Adrenal gland (tissue), 12 donors: Measurements from ENCODE around the gene IQUB. TPM values are rescaled to one million over a fixed set of nuclear protein-coding genes. Genes with fewer than 3 reads are reported as not detected.
"Not testable (repeated sequence)": the region's sequence is repeated elsewhere in the genome, so short reads cannot be mapped to it uniquely, and the experiment has no call there.

Experiments used
- DNase-seq, 7 donors: peaks; one replicate each; pipeline ENCODE4 v3.0.0-alpha.2; 2019 to 2020
- H3K27ac ChIP-seq, 5 donors: fragments of 200-600 bp; sonication (generic) in 4 of 5; 1 replicate in 3 of 5; 2 replicates in 2 of 5; pipeline versions ENCODE4 v1.5.1 to v1.8.0; 2016 to 2020; ENCODE audit warnings: mild to moderate bottlenecking in 1 of 5
- H3K27me3 ChIP-seq: fragments of 200-600 bp; 2 replicates; pipeline ENCODE4 v1.8.0; 2021
- H3K36me3 ChIP-seq, 2 donors: fragments of 200-600 bp; replicated peaks in 1 of 2; 1 replicate in 1 of 2; 2 replicates in 1 of 2; pipeline versions ENCODE4 v1.5.1 to v1.8.0; 2018 to 2022
- H3K4me1 ChIP-seq, 2 donors: fragments of 200-600 bp; replicated peaks in 1 of 2; 1 replicate in 1 of 2; 2 replicates in 1 of 2; pipeline versions ENCODE4 v1.5.1 to v1.8.0; 2018 to 2021
- H3K4me3 ChIP-seq, 4 donors: fragments of 200-600 bp; sonication (generic) in 3 of 4; one replicate each; pipeline ENCODE4 v1.5.1; 2016 to 2018
- H3K9me3 ChIP-seq, 3 donors: fragments of 200-600 bp; sonication (generic) in 1 of 3; replicated peaks in 1 of 3; 1 replicate in 2 of 3; 2 replicates in 1 of 3; pipeline versions ENCODE4 v1.5.1 to v1.8.0; 2016 to 2021
- POLR2A ChIP-seq, 2 donors: fragments of 450-650 bp; IDR thresholded peaks; one replicate each; pipeline ENCODE4 v1.6.1; 2017; ENCODE audit warnings: antibody characterized with exemption in 2 of 2, mild to moderate bottlenecking in 2 of 2, moderate library complexity in 1 of 2
- WGBS, 4 donors: extraction: QIAGEN DNeasy Blood & Tissue Kit in 2 of 4; methylation state at CpG; one replicate each; pipeline versions ENCODE4 v1.1.5 to v1.1.7; 2013 to 2017; 5-methylcytosine and 5-hydroxymethylcytosine counted together
- intact Hi-C, 2 donors: fragments of 100-400 bp; cut with DNase I; formaldehyde crosslinking; loops; one replicate each; pipeline versions ENCODE4 v1.14.1 to v1.15.0; 2022 to 2023
- polyA plus RNA-seq, 3 donors: library from polyadenylated mRNA; stranded (reverse); fragments of 200-250 nt in 2 of 3; fragments of 350-450 nt in 1 of 3; fragmentation: Illumina TruSeq in 1 of 3; extraction: RNeasy Lipid Tissue Mini Kit (QIAGEN cat#74804) in 1 of 3; gene quantifications; one replicate each; pipeline ENCODE4 v1.2.3, GENCODE V29; 2013 to 2014
- total RNA-seq, 9 donors: library from RNA; depleted of rRNA in 4 of 9; stranded (reverse); fragments of >200 nt in 4 of 9; fragments of 120-200 nt in 1 of 9; fragmentation: NEBNext Ultra II Directional in 1 of 9; extraction: Animal tissue kit (Norgen Biotek cat#: 25700) in 1 of 9; gene quantifications; one replicate each; pipeline versions ENCODE4 v1.1.0 to v1.2.4, GENCODE V29; 2013 to 2023
- TF ChIP-seq, protein P1 (sequence below), 6 experiments: fragments of 450-650 bp in 4 of 6; fragments of 200-600 bp in 2 of 6; sonication (generic) in 1 of 6; IDR thresholded peaks; 1 replicate in 5 of 6; 2 replicates in 1 of 6; pipeline versions ENCODE4 v1.5.1 to v1.8.0; 2016 to 2021; ENCODE audit warnings: antibody characterized with exemption in 6 of 6, mild to moderate bottlenecking in 2 of 6, moderate library complexity in 1 of 6
- donor health status: healthy with polysubstance abuse.
- donor health status: Bipolar disorder and iron deficiency.
- donor health status: DM: yes; HTN: yes; CAD: no.
- donor health status: DM: no; HTN: no; CAD: no.
- donor health status: DM: no; HTN: no; CAD: no.
- donor health status: DM: yes; HTN: yes; CAD: no.

The IQUB gene
- total and polyA plus RNA-seq, 12 donors = 0.54 to 3.9 (median 1.3) TPM

DNA sequence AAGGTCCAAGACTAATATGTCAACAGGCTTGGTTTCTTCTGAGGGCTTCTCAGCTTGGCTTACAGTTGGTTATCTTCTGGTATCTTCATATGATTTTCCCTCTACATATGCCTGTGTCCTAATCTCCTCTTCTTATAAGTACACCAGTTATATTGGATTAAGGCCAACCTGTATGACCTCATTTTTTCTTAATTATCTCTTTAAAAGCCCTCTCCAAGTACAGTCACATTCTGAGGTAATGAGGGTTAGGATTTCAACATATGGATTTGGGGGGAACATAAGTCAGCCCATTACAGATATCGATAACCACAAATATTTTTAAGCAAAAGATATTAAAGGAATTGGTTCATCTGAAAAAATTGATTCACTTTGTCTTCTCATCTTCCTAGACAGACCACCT lies 49.2 kb downstream of the IQUB start:
- intact Hi-C loops = no loop called here
- no peak for DNase-seq
- Histone ChIP-seq H3K9me3 (no peaks in the 10 kb centered on the region), H3K36me3 (no peaks in the 10 kb centered on the region), H3K4me3 (no peak overlapping the region), H3K27ac (no peak overlapping the region), H3K27me3 (no peaks in the 10 kb centered on the region), H3K4me1 (no peaks in the 10 kb centered on the region)
- 94 to 100% (median 97%) methylated on average over 1 of the region's 1 CpG for WGBS, 4 donors
- TF ChIP-seq, protein P1, sequence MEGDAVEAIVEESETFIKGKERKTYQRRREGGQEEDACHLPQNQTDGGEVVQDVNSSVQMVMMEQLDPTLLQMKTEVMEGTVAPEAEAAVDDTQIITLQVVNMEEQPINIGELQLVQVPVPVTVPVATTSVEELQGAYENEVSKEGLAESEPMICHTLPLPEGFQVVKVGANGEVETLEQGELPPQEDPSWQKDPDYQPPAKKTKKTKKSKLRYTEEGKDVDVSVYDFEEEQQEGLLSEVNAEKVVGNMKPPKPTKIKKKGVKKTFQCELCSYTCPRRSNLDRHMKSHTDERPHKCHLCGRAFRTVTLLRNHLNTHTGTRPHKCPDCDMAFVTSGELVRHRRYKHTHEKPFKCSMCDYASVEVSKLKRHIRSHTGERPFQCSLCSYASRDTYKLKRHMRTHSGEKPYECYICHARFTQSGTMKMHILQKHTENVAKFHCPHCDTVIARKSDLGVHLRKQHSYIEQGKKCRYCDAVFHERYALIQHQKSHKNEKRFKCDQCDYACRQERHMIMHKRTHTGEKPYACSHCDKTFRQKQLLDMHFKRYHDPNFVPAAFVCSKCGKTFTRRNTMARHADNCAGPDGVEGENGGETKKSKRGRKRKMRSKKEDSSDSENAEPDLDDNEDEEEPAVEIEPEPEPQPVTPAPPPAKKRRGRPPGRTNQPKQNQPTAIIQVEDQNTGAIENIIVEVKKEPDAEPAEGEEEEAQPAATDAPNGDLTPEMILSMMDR (IDR thresholded peaks at IDR 0.05) = no peak
- TF ChIP-seq POLR2A (IDR thresholded peaks at IDR 0.05) = no peak

DNA sequence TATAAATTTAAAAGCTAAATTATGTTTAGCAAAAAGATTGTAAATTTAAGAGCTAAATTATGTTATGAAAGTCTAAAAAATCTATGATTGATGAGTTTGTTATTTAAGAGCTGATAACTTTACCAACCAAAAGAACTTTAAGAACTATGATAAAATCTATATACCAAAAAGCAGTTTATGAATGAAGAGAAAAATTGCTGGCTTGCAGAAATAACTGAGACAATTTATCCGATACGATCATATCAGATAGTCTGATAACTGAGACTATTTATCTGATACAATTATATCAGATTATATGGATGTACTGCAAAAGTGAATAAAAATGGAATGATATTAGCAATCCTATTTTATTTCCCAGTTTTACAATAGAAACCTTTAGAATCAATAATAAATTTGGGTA lies 50.2 kb downstream of the IQUB start:
- no peak for DNase-seq
- intact Hi-C loops = no loop called here
- WGBS, 4 donors = 93 to 98% (median 94%) methylated on average over 2 of the region's 2 CpGs
- no peak overlapping the region for H3K27ac ChIP-seq
- H3K4me1 ChIP-seq = no peaks in the 10 kb centered on the region
- H3K36me3 ChIP-seq = no peaks in the 10 kb centered on the region
- no peaks in the 10 kb centered on the region for H3K27me3 ChIP-seq
- no peaks in the 10 kb centered on the region for H3K9me3 ChIP-seq
- TF ChIP-seq, protein P1 (IDR thresholded peaks at IDR 0.05) = no peak
- TF ChIP-seq POLR2A (IDR thresholded peaks at IDR 0.05) = no peak
- H3K4me3 ChIP-seq = no peak overlapping the region

DNA sequence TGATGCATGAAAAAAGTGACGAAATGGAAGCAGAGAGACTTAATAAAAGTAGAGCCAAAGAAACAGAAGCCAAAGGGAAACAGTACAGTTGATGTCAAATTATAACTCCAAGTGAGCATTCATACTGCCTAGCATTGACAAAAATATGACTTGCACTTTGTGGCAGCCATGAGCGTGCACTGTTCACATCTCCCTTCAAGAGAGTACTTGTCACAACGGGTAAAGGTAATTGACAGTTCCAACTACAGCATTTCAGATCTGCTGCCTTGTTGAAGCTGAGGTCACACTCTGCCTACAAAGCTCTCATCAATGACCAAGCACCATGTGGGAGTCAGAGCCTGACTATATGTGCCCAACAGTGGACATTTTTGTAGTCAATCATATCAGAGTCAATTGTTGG lies 54.3 kb downstream of the IQUB start:
- H3K27me3 ChIP-seq = no peaks in the 10 kb centered on the region
- no peaks in the 10 kb centered on the region for H3K4me1 ChIP-seq
- TF ChIP-seq POLR2A (IDR thresholded peaks at IDR 0.05) = no peak
- TF ChIP-seq, protein P1 (IDR thresholded peaks at IDR 0.05) = no peak
- H3K36me3 ChIP-seq = no peaks in the 10 kb centered on the region
- no peak for DNase-seq
- 87 to 95% (median 89%) methylated on average over 2 to 3 of the region's 3 CpGs for WGBS, 4 donors
- no peak overlapping the region for H3K4me3 ChIP-seq
- no peak overlapping the region for H3K27ac ChIP-seq
- H3K9me3 ChIP-seq = no peaks in the 10 kb centered on the region
- intact Hi-C loops = no loop called here

DNA sequence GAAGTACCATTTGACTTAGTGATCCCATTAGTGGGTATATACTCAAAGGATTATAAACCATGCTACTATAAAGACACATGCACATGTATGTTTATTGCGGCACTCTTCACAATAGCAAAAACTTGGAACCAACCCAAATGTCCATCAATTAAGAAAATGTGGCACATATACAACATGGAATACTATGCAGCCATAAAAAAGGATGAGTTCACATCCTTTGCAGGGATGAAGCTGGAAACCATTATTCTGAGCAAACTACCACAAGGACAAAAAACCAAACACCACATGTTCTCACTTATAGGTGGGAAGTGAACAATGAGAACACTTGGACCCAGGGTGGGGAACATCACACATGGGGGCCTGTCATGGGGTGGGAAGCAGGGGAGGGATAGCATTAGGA lies 56.3 kb downstream of the IQUB start:
- intact Hi-C loops, H3K36me3 ChIP-seq, H3K27ac ChIP-seq, H3K4me3 ChIP-seq, H3K4me1 ChIP-seq, H3K9me3 ChIP-seq, H3K27me3 ChIP-seq, DNase-seq: not testable (repeated sequence)
- 90 to 100% (median 98%) methylated on average over 1 of the region's 1 CpG for WGBS, 4 donors

DNA sequence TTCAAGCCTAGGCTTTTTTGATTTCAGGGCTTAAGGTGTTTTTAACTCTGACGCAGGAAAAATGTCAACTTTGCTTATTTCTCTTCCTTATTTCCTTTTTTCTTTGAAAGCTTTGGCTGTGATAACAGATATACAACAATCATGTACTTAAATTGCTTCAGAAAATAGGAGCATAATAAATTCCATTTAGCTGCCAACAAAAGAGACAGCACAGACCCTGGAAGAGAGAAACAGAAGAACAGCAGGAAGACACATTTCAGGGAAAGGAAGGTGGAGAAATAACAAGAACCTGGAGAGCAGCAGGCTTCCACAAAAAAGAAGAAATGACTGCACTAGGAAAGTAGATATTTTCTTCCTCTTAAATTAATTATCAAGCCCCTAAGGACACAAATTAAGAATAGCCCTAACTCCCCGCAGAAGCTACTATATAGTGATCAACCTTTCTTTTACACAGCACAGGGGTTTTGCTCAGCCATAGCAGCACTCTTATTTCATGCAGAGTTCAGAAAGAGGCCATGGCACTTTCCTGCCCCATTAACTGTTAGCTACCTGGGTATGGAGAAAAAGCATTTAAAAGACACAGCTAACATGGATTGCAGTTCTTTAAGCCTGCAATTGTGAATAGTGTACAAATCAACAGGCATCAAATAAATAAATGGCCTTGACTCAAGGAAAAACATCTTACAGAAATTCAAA lies 61.5 kb downstream of the IQUB start:
- Histone ChIP-seq H3K27ac (no peak overlapping the region), H3K36me3 (no peaks in the 10 kb centered on the region), H3K9me3 (no peaks in the 10 kb centered on the region), H3K4me1 (no peaks in the 10 kb centered on the region), H3K27me3 (no peaks in the 10 kb centered on the region), H3K4me3 (no peak overlapping the region)
- TF ChIP-seq, protein P1 (IDR thresholded peaks at IDR 0.05) = no peak
- TF ChIP-seq POLR2A (IDR thresholded peaks at IDR 0.05) = no peak
- WGBS, 4 donors = 55 to 77% (median 62%) methylated on average over 2 of the region's 2 CpGs
- DNase-seq = no peak
- intact Hi-C loops = no loop called here
